Right atrium auricular region (tissue), 2 donors: ENCODE data around the gene DNAJC17. TPM values are rescaled to one million over a fixed set of nuclear protein-coding genes. Genes with fewer than 3 reads are reported as not detected.

Source experiments
- DNase-seq: peaks from one replicate; pipeline ENCODE4 v3.0.0-alpha.2; 2019; ENCODE audit warnings: low spot score
- H3K27ac ChIP-seq, 2 donors: fragments of 200-600 bp; sonication (generic); 1 replicate in 1 of 2; 2 replicates in 1 of 2; pipeline ENCODE4 v1.5.1; 2016 to 2019
- H3K27me3 ChIP-seq, 2 donors: fragments of 200-600 bp; sonication (generic); one replicate each; pipeline versions ENCODE4 v1.5.1 to v1.6.0; 2017 to 2019
- H3K36me3 ChIP-seq: fragments of 200-600 bp; sonication (generic); one replicate; pipeline ENCODE4 v1.5.1; 2016
- H3K4me1 ChIP-seq, 2 donors: fragments of 200-600 bp; sonication (generic); one replicate each; pipeline versions ENCODE4 v1.5.1 to v1.6.0; 2017 to 2019
- H3K4me3 ChIP-seq, 2 donors: fragments of 200-600 bp; sonication (generic); 1 replicate in 1 of 2; 2 replicates in 1 of 2; pipeline ENCODE4 v1.5.1; 2017 to 2019; ENCODE audit warnings: mild to moderate bottlenecking in 1 of 2, moderate library complexity in 1 of 2
- H3K9me3 ChIP-seq, 2 donors: fragments of 200-600 bp; sonication (generic); one replicate each; pipeline ENCODE4 v1.5.1; 2019
- CTCF ChIP-seq, 2 donors: fragments of 200-600 bp; sonication (generic); IDR thresholded peaks; one replicate each; pipeline ENCODE4 v1.5.1; 2019; ENCODE audit warnings: antibody characterized with exemption in 2 of 2
- total RNA-seq, 2 donors: library from RNA; depleted of rRNA; stranded (reverse); fragments of >200 nt; gene quantifications; one replicate each; pipeline ENCODE4 v1.1.0, GENCODE V29; 2016

DNAJC17 gene
- total RNA-seq, 2 donors from 2014 or later, result 11.6 to 15.7 TPM

- Histone ChIP-seq H3K4me3 (peak overlapping the region in 1 of 2 donors; percentile 48), H3K27ac (no peak overlapping the region), H3K9me3 (no peaks in the 10 kb centered on the region), H3K4me1 (peaks cover 0 to 19% of the 10 kb centered on the region in 2 donors), H3K36me3 (no peaks in the 10 kb centered on the region), H3K27me3 (peaks cover 0 to 6% of the 10 kb centered on the region in 2 donors)
- TF ChIP-seq CTCF (IDR thresholded peaks at IDR 0.05), result no peak
- DNase-seq, result no peak
These were observed 37.8 kb upstream of the DNAJC17 start for GRCh38 chr15:40845036-40845435.

DNA sequence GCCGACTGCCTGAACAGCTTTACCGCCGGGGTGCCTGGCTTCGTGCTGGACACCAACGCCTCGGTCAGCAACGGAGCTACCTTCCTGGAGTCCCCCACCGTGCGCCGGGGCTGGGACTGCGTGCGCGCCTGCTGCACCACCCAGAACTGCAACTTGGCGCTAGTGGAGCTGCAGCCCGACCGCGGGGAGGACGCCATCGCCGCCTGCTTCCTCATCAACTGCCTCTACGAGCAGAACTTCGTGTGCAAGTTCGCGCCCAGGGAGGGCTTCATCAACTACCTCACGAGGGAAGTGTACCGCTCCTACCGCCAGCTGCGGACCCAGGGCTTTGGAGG lies 37.4 kb upstream of the DNAJC17 start:
- H3K27me3 ChIP-seq, result peaks cover 0 to 6% of the 10 kb centered on the region in 2 donors
- H3K9me3 ChIP-seq, result no peaks in the 10 kb centered on the region
- DNase-seq, result no peak
- no peak overlapping the region for H3K27ac ChIP-seq
- TF ChIP-seq CTCF (IDR thresholded peaks at IDR 0.05), result no peak
- H3K36me3 ChIP-seq, result no peaks in the 10 kb centered on the region
- H3K4me1 ChIP-seq, result peaks cover 0 to 19% of the 10 kb centered on the region in 2 donors
- peak overlapping the region; percentile 27 to 48 for H3K4me3 ChIP-seq

DNA sequence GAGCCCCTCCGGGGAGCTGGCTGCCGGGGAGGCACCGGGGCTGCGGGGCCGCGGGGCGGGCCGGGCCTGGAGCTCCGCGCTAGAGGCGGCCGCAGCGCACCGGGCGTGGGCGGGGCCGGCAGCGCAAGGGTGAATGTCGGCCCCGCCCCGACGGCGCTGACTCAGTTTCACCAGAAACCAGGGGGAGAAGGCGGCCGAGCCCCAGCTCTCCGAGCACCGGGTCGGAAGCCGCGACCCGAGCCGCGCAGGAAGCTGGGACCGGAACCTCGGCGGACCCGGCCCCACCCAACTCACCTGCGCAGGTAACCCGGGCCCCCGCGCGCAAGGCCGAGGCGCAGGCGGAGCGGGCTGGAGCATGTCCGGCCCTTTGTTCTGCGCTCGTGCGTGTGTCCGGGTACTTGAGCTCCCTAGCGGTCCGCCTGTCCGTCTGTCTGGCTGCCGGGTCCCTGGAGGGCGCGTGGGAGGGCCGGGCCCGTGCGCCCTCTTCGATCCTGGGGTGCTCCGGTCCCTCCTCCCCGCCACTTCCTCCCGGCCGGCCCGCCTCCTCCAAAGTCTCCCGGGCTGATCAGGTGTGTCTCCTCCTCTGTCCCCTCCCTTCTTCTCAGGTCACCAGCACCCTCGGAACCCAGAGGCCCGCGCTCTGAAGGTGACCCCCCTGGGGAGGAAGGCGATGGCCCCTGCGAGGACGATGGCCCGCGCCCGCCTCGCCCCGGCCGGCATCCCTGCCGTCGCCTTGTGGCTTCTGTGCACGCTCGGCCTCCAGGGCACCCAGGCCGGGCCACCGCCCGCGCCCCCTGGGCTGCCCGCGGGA lies 36.8 kb upstream of the DNAJC17 start, which contains the start of gene SPINT1:
Gene SPINT1, plus strand, starts transcription at position 164 of the 811 bp plus-strand sequence. Its CDS starts 507 bp downstream, at position 671.
- no peaks in the 10 kb centered on the region for H3K9me3 ChIP-seq
- no peak for TF ChIP-seq CTCF (IDR thresholded peaks at IDR 0.05)
- H3K4me3 ChIP-seq, result peak within 1 kb of the TSS; percentile 27 to 48
- no peaks in the 10 kb centered on the region for H3K36me3 ChIP-seq
- peaks cover 0 to 19% of the 10 kb centered on the region in 2 donors for H3K4me1 ChIP-seq
- no peak within 1 kb of the TSS for H3K27ac ChIP-seq
- DNase-seq, result no peak
- peaks cover 0 to 6% of the 10 kb centered on the region in 2 donors for H3K27me3 ChIP-seq

GRCh38 chr15:40843261-40843884 lies 36.1 kb upstream of the DNAJC17 start:
- H3K4me1 ChIP-seq, result peaks cover 0 to 19% of the 10 kb centered on the region in 2 donors
- no peak for TF ChIP-seq CTCF (IDR thresholded peaks at IDR 0.05)
- H3K27me3 ChIP-seq, result peaks cover 0 to 6% of the 10 kb centered on the region in 2 donors
- H3K36me3 ChIP-seq, result no peaks in the 10 kb centered on the region
- H3K9me3 ChIP-seq, result no peaks in the 10 kb centered on the region
- H3K4me3 ChIP-seq, result peak overlapping the region; percentile 27 to 48
- no peak overlapping the region for H3K27ac ChIP-seq
- DNase-seq, result no peak

GRCh38 chr15:40841741-40842140 lies 34.5 kb upstream of the DNAJC17 start:
- H3K4me3 ChIP-seq, result no peak overlapping the region
- H3K36me3 ChIP-seq, result no peaks in the 10 kb centered on the region
- TF ChIP-seq CTCF (IDR thresholded peaks at IDR 0.05), result no peak
- H3K4me1 ChIP-seq, result peaks cover 0 to 19% of the 10 kb centered on the region in 2 donors
- no peak overlapping the region for H3K27ac ChIP-seq
- DNase-seq, result no peak
- no peaks in the 10 kb centered on the region for H3K9me3 ChIP-seq
- H3K27me3 ChIP-seq, result peaks cover 0 to 6% of the 10 kb centered on the region in 2 donors
